ENCODE data around the gene APOBEC3A. TPM values are rescaled to one million over a fixed set of nuclear protein-coding genes. Genes with fewer than 3 reads are reported as not detected.
"Not testable (repeated sequence)": the region's sequence is repeated elsewhere in the genome, so short reads cannot be mapped to it uniquely, and the experiment has no call there.

Gene APOBEC3A
- total RNA-seq, 1 donor from 2014 or later = not detected

DNA sequence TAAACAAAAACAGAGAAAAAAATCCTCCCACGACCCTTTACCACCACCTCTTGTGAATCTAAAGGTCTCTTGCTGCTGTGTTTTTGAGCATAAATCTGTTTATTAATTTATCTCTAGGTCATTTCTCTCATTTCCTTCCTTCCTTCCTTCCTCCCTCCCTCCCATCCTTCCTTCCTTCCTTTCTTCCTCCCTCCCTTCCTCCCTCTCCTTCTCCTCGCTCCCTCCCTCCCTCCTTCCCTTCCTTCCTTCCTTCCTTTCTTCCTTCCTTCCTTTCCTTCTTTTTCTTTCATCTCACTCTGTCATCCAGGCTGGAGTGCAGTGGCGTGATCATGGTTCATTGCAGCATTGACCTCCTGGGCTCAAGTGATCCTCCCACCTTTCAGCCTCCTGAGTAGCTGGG is 13.5 kb upstream of the APOBEC3A start:
- H3K4me3 ChIP-seq (ENCODE audit: low read depth, low read length) = no peak overlapping the region
- no peak for DNase-seq (ENCODE audit: low read depth)
- H3K27me3 ChIP-seq (ENCODE audit: control insufficient read depth, insufficient read depth, low read length) = peaks cover 10% of the 10 kb centered on the region
- no peak for FAIRE-seq
- TF ChIP-seq, protein P1, sequence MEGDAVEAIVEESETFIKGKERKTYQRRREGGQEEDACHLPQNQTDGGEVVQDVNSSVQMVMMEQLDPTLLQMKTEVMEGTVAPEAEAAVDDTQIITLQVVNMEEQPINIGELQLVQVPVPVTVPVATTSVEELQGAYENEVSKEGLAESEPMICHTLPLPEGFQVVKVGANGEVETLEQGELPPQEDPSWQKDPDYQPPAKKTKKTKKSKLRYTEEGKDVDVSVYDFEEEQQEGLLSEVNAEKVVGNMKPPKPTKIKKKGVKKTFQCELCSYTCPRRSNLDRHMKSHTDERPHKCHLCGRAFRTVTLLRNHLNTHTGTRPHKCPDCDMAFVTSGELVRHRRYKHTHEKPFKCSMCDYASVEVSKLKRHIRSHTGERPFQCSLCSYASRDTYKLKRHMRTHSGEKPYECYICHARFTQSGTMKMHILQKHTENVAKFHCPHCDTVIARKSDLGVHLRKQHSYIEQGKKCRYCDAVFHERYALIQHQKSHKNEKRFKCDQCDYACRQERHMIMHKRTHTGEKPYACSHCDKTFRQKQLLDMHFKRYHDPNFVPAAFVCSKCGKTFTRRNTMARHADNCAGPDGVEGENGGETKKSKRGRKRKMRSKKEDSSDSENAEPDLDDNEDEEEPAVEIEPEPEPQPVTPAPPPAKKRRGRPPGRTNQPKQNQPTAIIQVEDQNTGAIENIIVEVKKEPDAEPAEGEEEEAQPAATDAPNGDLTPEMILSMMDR (IDR thresholded peaks at IDR 0.05; ENCODE audit: insufficient read depth, low read length, severe bottlenecking) = no peak
- no peaks in the 10 kb centered on the region for H3K36me3 ChIP-seq (ENCODE audit: control insufficient read depth, insufficient read depth, low read length)

DNA sequence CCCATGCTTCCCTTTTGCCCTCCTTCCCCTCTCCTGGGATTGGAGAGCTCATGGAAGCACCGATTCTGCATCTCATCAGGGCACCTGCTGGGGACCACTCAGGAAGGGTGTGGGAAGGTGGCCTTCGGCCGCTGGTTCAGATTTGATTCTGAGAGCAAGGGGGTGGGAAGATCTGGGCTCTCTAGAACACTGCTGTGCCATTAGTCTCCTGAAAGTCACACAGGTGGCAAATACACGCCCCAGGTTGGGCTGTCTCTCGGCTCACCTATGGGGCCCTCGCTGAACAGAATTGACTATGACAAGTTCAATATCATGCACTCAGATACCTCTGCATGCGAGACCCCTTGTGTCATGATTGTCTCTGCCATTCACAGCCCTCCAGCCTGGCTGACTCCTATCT is 12.8 kb upstream of the APOBEC3A start:
- Histone ChIP-seq H3K27me3 (ENCODE audit: control insufficient read depth, insufficient read depth, low read length) (peaks cover 10% of the 10 kb centered on the region), H3K36me3 (ENCODE audit: control insufficient read depth, insufficient read depth, low read length) (no peaks in the 10 kb centered on the region), H3K4me3 (ENCODE audit: low read depth, low read length) (no peak overlapping the region)
- DNase-seq (ENCODE audit: low read depth) (no peak), FAIRE-seq (no peak)
- TF ChIP-seq, protein P1 (IDR thresholded peaks at IDR 0.05; ENCODE audit: insufficient read depth, low read length, severe bottlenecking) = no peak

DNA sequence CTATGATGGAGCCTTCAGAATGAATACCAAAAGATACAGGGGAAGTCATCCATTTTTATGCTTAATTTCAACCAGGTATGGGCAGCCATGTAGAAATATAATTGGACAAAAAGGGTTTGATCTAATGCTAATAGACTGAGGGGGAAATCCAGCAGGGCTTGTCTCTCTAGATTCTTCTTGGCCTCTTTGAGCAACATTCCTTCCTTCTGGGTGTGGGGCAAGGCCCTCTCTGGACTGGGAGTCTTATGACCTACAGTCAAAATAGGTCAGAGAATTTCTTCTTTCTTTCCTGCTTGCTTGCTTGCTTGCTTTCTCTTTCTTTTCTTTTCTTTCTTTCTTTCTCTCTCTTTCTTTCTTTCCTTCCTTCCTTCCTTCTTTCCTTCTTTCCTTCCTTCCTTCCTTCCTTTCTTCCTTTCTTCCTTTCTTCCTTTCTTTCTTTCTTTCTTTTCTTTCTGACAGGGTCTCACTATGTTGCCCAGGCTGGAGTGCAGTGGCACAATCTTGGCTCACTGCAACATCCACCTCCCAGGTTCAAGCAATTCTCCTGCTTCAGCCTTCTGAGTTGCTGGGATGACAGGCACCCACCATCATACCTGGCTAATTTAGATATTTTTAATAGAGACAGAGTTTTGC is 11.6 kb upstream of the APOBEC3A start:
- H3K4me3 ChIP-seq (ENCODE audit: low read depth, low read length); H3K36me3 ChIP-seq (ENCODE audit: control insufficient read depth, insufficient read depth, low read length); FAIRE-seq; H3K27me3 ChIP-seq (ENCODE audit: control insufficient read depth, insufficient read depth, low read length); DNase-seq (ENCODE audit: low read depth): not testable (repeated sequence)

DNA sequence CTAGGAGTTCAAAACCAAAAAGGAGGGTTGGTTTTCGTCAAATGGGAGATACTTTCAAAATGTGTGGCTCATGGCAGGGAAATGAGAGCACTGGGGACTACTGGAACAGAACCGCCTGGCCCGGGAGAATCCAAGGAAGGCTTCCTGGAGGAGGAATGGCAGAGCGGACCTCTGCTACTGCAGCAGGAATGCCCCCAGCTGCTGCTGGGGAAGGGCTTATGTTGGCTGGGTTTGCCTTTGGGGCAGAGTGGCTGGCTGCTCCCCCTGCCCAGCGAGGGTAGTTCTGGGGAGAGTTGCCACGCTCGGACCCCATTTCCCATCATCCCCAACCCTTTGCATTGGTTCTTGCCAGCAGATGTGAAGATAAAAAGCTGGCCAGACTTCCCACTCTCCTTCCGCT is 10.6 kb upstream of the APOBEC3A start:
- TF ChIP-seq, protein P1 (IDR thresholded peaks at IDR 0.05; ENCODE audit: insufficient read depth, low read length, severe bottlenecking) = no peak
- FAIRE-seq (no peak), DNase-seq (ENCODE audit: low read depth) (no peak)
- H3K4me3 ChIP-seq (ENCODE audit: low read depth, low read length) = no peak overlapping the region
- H3K27me3 ChIP-seq (ENCODE audit: control insufficient read depth, insufficient read depth, low read length) = peaks cover 10% of the 10 kb centered on the region
- H3K36me3 ChIP-seq (ENCODE audit: control insufficient read depth, insufficient read depth, low read length) = no peaks in the 10 kb centered on the region

DNA sequence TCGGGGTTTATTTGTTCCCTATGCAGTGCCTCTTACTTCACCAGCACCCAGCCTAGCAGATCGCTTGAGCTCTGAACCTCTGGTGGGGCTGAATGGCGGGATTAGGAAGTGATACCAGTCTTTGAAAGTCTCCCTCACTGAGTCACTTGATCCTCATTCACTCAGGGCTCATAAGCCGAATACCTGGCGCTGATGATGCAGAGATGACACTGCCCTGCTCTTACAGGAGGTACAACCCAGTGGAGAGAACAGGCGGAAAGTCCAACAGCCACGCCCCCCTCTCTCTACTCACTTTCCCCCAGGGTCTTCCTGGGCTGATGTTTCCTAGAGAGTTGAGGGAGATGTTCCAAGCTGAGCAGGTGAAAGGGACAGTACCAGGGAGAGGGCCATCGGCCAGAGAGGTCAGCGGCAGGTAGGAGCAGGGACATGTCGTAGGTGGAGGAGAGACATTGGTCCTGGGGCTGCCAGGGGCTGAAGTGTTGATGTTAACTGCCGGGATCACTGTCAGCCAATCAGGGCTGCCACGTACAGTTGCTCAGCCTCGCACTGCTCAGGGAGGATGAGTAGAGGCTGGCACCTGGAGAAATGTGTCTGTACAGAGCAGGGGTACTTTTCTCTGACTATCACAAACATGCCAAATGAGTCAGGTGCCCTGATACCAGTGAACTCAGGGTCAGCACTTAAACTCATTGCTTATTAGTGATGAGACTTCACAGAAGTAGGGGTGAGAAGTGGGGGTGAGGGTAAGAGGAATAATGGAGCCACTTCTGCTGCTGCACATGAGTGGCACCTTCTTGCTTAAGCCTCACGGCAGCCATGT is 9.9 kb upstream of the APOBEC3A start:
- FAIRE-seq (no peak), DNase-seq (ENCODE audit: low read depth) (no peak)
- H3K27me3 ChIP-seq (ENCODE audit: control insufficient read depth, insufficient read depth, low read length) = peaks cover 12% of the 10 kb centered on the region
- H3K4me3 ChIP-seq (ENCODE audit: low read depth, low read length) = no peak overlapping the region
- TF ChIP-seq, protein P1 (IDR thresholded peaks at IDR 0.05; ENCODE audit: insufficient read depth, low read length, severe bottlenecking) = no peak
- H3K36me3 ChIP-seq (ENCODE audit: control insufficient read depth, insufficient read depth, low read length) = no peaks in the 10 kb centered on the region

DNA sequence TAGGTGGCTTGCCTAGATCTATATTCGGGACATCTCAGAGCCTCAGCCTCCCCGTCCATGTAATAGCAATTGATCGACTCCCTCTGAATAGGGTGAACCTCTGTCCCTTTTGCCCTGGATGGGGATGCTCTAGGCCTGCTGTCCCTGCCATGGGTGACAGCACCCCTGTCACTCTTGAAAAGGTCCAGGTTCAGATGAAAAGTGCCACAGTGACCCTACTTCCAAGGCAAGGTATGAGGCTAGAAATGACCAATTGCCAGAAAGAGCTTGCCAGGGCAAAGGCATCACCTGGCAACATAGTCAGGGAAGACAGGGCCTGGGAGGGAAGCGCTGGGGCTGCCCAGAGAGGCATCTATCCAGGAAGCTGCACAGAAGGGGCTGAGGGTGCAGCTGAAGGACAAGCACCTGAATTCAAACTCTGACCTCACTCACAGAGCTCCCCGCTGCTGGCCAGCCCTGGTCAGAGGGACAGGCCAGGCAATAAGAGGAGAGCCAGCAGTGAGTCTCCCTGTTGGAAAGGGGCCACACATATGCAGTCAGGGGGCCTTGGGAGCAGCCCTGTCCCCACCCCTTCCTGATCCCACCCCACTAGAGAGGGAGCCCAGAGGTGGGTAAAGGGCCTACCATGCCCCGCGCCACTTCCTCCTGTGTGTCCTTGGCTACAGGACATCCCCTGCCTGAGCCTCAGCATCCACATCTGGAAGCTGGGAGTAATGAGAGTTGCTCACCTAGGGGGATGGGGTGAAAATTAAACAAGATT is 9.0 kb upstream of the APOBEC3A start:
- Histone ChIP-seq H3K27me3 (ENCODE audit: control insufficient read depth, insufficient read depth, low read length) (peaks cover 9% of the 10 kb centered on the region), H3K36me3 (ENCODE audit: control insufficient read depth, insufficient read depth, low read length) (no peaks in the 10 kb centered on the region), H3K4me3 (ENCODE audit: low read depth, low read length) (no peak overlapping the region)
- no peak for DNase-seq (ENCODE audit: low read depth)
- FAIRE-seq = no peak
- TF ChIP-seq, protein P1 (IDR thresholded peaks at IDR 0.05; ENCODE audit: insufficient read depth, low read length, severe bottlenecking) = no peak

All from bronchial epithelial cell (primary cell).